PC-9 (cell line): ENCODE data around the gene MTG2.

Source experiments
- CTCF ChIP-seq: fragments of 200-600 bp; sonication (generic); conservative IDR thresholded peaks from 2 replicates; pipeline ENCODE4 v1.6.1; 2017; ENCODE audit warnings: mixed run types, antibody characterized with exemption, mild to moderate bottlenecking, moderate library complexity
- EZH2 ChIP-seq: fragments of 200-600 bp; sonication (generic); IDR thresholded peaks from 2 replicates; pipeline ENCODE4 v1.8.0; 2017; ENCODE audit warnings: antibody characterized with exemption, low read depth

DNA sequence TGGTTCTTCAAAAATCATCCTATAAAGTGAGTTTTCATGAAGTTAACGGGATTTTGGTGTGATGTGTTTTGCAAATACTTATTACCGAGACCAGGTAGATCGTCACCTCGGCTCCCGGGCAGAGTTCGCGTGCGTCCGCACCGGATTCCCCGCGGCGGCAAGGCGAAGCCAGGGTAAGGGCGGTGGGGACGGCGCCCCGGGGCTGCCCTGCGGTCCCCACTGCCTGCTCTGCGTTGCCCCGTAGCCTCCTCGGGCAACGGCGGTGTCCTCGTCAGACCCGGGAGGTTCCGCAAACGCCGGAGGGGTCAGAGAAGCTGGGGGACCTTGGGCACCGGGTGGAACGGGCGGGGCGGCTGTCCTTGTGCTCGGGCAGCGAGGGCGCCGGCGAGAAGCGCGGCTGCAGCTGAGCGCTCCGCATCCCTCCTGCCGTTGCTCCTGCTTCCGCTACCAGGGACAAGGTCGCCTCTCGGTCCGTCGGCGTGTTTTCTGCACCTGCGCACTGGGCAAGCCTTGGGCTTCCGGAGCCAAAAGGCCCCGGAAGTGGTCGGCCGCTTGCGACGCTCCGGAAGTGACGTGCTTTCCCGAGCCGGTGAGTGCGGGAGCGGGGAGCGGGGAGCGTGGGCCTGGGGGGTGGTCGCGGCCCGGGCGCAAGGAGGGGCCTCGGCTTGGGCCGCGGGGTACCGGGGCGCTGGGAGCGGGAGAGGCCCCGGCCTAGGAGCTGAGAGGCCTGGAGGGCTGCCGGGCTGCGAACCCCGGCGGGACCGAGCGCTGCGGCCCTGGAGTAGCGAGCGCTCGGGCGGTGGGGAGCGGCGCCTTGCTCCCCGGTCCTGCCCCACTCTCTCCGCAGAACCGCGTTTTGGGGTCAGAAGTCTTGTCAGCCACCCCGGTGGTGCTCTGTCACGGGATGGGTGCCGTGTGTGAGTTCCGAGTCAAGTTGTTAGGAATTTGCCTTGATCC is at the start of gene MTG2:
- TF ChIP-seq CTCF: no peak
- no peak for TF ChIP-seq EZH2
